GM23338 (cell line): ENCODE data around the gene RFXANK. TPM values are rescaled to one million over a fixed set of nuclear protein-coding genes. Genes with fewer than 3 reads are reported as not detected.

Experiments used
- ATAC-seq: fragments of 200-7000 bp; cut with Tn5 transposase; 3 replicates; pipeline ENCODE4 v1.9.1; 2020
- DNase-seq: peaks from one replicate; pipeline ENCODE4 v3.0.0-alpha.2; 2015; ENCODE audit warnings: low spot score
- H2AFZ ChIP-seq: fragments of 200-600 bp; sonication (generic); 2 replicates; pipeline ENCODE4 v1.8.0; 2016; ENCODE audit warnings: antibody characterized with exemption, mild to moderate bottlenecking, moderate library complexity
- H3F3A ChIP-seq: fragments of 200-600 bp; sonication (generic); replicated peaks from 2 replicates; pipeline ENCODE4 v1.8.0; 2017; ENCODE audit warnings: antibody characterized with exemption, mixed run types, low read depth
- H3K27ac ChIP-seq: fragments of 200-600 bp; sonication (generic); 2 replicates; pipeline ENCODE4 v1.6.1; 2016; ENCODE audit warnings: low read depth
- H3K27me3 ChIP-seq: fragments of 200-600 bp; sonication (generic); 2 replicates; pipeline ENCODE4 v1.8.0; 2016; ENCODE audit warnings: mild to moderate bottlenecking, mixed run types, moderate library complexity; ENCODE audit not compliant: insufficient read depth
- H3K36me3 ChIP-seq: fragments of 200-600 bp; sonication (generic); 2 replicates; pipeline ENCODE4 v1.8.0; 2016; ENCODE audit warnings: mild to moderate bottlenecking; ENCODE audit not compliant: insufficient read depth
- H3K4me1 ChIP-seq: fragments of 200-600 bp; sonication (generic); 2 replicates; pipeline ENCODE4 v1.8.0; 2016; ENCODE audit warnings: mild to moderate bottlenecking, moderate library complexity; ENCODE audit not compliant: insufficient read depth
- H3K4me2 ChIP-seq: fragments of 200-600 bp; sonication (generic); 2 replicates; pipeline ENCODE4 v1.7.1; 2017; ENCODE audit warnings: mixed run types
- H3K4me3 ChIP-seq: fragments of 200-600 bp; sonication (generic); 2 replicates; pipeline ENCODE4 v1.6.1; 2016; ENCODE audit warnings: mixed run types
- H3K79me2 ChIP-seq: fragments of 200-600 bp; sonication (generic); replicated peaks from 2 replicates; pipeline ENCODE4 v1.8.0; 2017; ENCODE audit warnings: mild to moderate bottlenecking; ENCODE audit not compliant: insufficient read depth
- H3K9me2 ChIP-seq: fragments of 200-600 bp; sonication (generic); 2 replicates; pipeline ENCODE4 v1.8.0; 2017; ENCODE audit not compliant: insufficient read depth
- H4K20me1 ChIP-seq: fragments of 200-600 bp; sonication (generic); replicated peaks from 2 replicates; pipeline ENCODE4 v1.8.0; 2017; ENCODE audit warnings: mild to moderate bottlenecking; ENCODE audit not compliant: insufficient read depth
- H3K27ac Mint-ChIP-seq: 2 replicates; pipeline ENCODE4 v1.8.0; 2020; ENCODE audit warnings: inconsistent platforms, mild to moderate bottlenecking, moderate library complexity, mixed read lengths
- H3K27me3 Mint-ChIP-seq: 3 replicates; pipeline ENCODE4 v1.8.0; 2022; ENCODE audit warnings: low read depth, mild to moderate bottlenecking, moderate library complexity, mixed read lengths, inconsistent platforms; ENCODE audit not compliant: insufficient read depth, poor library complexity
- H3K36me3 Mint-ChIP-seq: 3 replicates; pipeline ENCODE4 v1.8.0; 2021; ENCODE audit warnings: low read depth, mild to moderate bottlenecking, inconsistent platforms, moderate library complexity, mixed read lengths
- H3K4me1 Mint-ChIP-seq: 3 replicates; pipeline ENCODE4 v1.8.0; 2020; ENCODE audit warnings: mild to moderate bottlenecking, inconsistent platforms, mixed read lengths
- H3K4me3 Mint-ChIP-seq: 3 replicates; pipeline ENCODE4 v1.8.0; 2021; ENCODE audit warnings: moderate library complexity, mild to moderate bottlenecking, inconsistent platforms, mixed read lengths
- H3K9me3 Mint-ChIP-seq: 3 replicates; pipeline ENCODE4 v1.8.0; 2020; ENCODE audit warnings: moderate library complexity, mild to moderate bottlenecking, inconsistent platforms, mixed read lengths
- ETS1 ChIP-seq: IDR thresholded peaks from 2 replicates; pipeline ENCODE4 v1.6.1; 2016; ENCODE audit warnings: antibody characterized with exemption
- EZH2 ChIP-seq: fragments of 200-600 bp; sonication (generic); IDR thresholded peaks from one replicate; pipeline ENCODE4 v1.8.0; 2017; ENCODE audit warnings: antibody characterized with exemption, mild to moderate bottlenecking, low read depth; ENCODE audit not compliant: unreplicated experiment
- EZH2phosphoT487 ChIP-seq: fragments of 200-600 bp; sonication (generic); IDR thresholded peaks from one replicate; pipeline ENCODE4 v1.8.1; 2018; ENCODE audit warnings: antibody characterized with exemption; ENCODE audit not compliant: unreplicated experiment
- NANOG ChIP-seq: IDR thresholded peaks from 2 replicates; pipeline ENCODE4 v1.6.1; 2016; ENCODE audit warnings: antibody characterized with exemption, borderline replicate concordance
- ZNF331 ChIP-seq: fragments of 250-450 bp; sonication (Bioruptor Pico); IDR thresholded peaks from 2 replicates; pipeline ENCODE4 v1.5.0; 2020; ENCODE audit warnings: low read depth, mild to moderate bottlenecking, moderate library complexity
- ZNF462 ChIP-seq: fragments of 250-450 bp; sonication (Bioruptor Pico); IDR thresholded peaks from 2 replicates; pipeline ENCODE4 v1.5.0; 2020; ENCODE audit warnings: mild to moderate bottlenecking, moderate library complexity
- polyA plus RNA-seq: library from polyadenylated mRNA; unstranded; fragments of >200 nt; fragmentation: Nextera tagmentation; extraction: Ambion mirVana; gene quantifications from 2 replicates; pipeline ENCODE4 v1.2.1, GENCODE V29; 2016
- total RNA-seq: library from RNA; depleted of rRNA; stranded (reverse); fragments of >200 nt; shearing (Covaris generic); gene quantifications from 2 replicates; pipeline ENCODE4 v1.2.3, GENCODE V29; 2014

Gene RFXANK
- total and polyA plus RNA-seq, 2 experiments from 2014 or later: 54.3 to 124 TPM

DNA sequence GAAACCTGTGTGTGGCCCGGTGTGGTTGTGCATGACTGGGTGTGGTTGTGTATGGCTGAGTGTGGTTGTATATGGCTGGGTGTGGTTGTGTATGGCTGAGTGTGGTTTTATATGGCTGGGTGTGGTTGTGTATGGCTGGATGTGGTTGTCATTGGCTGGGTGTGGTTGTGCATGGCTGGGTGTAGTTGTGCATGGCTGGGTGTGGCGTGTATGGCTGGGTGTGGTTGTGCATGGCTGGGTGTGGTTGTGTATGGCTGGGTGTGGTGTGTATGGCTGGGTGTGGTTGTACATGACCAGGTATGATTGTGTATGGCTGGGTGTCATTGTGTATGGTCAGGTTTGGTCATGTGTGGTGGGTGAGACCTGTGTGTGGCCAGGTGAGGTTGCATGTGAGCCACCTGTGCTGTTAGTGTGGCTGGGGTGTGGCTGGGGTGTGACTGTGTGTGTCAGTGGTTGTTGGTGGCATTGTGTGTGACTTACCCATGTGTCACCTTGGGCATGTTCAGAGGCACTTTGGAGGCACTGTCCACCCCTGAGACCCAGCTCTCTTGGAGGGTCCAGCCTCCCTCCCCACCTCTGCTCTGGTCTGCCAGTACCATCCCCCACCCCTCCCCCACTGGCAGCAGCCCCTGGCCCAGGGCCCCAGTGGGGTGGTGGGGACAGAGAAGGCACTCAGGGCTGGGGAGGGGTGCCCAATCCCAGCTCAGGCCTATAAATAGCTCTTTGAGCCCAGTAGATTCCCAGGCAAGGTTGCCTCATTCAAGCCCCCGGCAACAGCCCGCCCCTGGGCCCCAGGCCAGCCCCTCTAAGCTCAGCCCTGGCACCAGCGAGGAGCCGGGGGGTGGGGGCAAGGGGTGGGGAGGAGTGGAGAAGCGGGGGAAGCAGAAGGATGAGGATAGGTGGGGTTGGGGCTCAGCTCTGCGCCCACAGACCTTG is 15.8 kb downstream of the RFXANK start (continued):
- TF ChIP-seq ZNF462 (CRISPR knock-in tag): no peak
- no peak for TF ChIP-seq NANOG
- no peak for TF ChIP-seq EZH2phosphoT487

GRCh38 chr19:19209372-19209771 is 17.3 kb downstream of the RFXANK start:
- Histone ChIP-seq H3K27ac (no peak overlapping the region), H3F3A (0 out of 2 replicates have a peak, but pooled peaks cover 3% of the 10 kb centered on the region), H3K9me2 (no peaks in the 10 kb centered on the region), H3K27me3 (peaks cover 90% of the 10 kb centered on the region), H3K4me2 (no peak overlapping the region), H2AFZ (no peak overlapping the region), H3K4me3 (no peak overlapping the region), H3K4me1 (peaks cover 2% of the 10 kb centered on the region; the same call in 1 of the 2 replicates), H3K36me3 (no peaks in the 10 kb centered on the region), H3K79me2 (no peaks in the 10 kb centered on the region), H4K20me1 (peaks cover 3% of the 10 kb centered on the region; the same call in 1 of the 2 replicates)
- no peak for DNase-seq
- no peak overlapping the region for H3K27ac Mint-ChIP-seq
- peaks cover 14% of the 10 kb centered on the region for H3K4me1 Mint-ChIP-seq
- H3K4me3 Mint-ChIP-seq: no peak overlapping the region
- H3K27me3 Mint-ChIP-seq: peaks cover 84% of the 10 kb centered on the region
- ATAC-seq: no peak
- H3K9me3 Mint-ChIP-seq: peaks cover 4% of the 10 kb centered on the region; the same call in 2 of the 3 replicates
- H3K36me3 Mint-ChIP-seq: no peaks in the 10 kb centered on the region; the same call in 2 of the 3 replicates
- TF ChIP-seq EZH2: no peak
- TF ChIP-seq EZH2phosphoT487: no peak
- TF ChIP-seq ZNF331 (CRISPR knock-in tag): no peak
- TF ChIP-seq ETS1: no peak
- no peak for TF ChIP-seq NANOG
- no peak for TF ChIP-seq ZNF462 (CRISPR knock-in tag)
